ENCODE measurements around the gene OPCML. TPM values are rescaled to one million over a fixed set of nuclear protein-coding genes. Genes with fewer than 3 reads are reported as not detected.

Gene OPCML
- total RNA-seq, 1 donor from 2014 or later: 0.10 TPM

- DNase-seq (ENCODE audit: low spot score): no peak
Observed at GRCh38 chr11:132852361-132852760, 679.9 kb downstream of the OPCML start.

GRCh38 chr11:132851247-132851646, 681.1 kb downstream of the OPCML start:
- no peak for DNase-seq (ENCODE audit: low spot score)

GRCh38 chr11:132850266-132850665, 682.0 kb downstream of the OPCML start:
- no peak for DNase-seq (ENCODE audit: low spot score)

DNA sequence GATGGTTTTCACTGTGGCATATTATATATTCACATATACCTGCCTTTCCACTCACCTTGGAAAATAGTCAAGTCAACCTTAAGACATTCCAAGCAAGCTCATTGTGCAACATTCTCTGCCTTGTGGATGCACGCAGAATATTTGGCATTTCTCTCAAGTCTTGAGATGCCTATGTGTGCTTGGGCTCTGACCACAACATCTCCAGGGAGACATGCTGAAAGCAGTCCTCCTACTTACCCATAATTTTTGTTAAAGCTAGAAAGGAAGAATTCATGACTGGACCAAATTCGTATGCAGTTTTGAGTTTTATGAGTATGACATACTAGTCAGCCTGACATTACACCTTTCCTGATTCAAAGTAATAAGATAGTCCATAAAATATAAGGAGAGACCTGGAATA, 684.0 kb downstream of the OPCML start:
- no peak for DNase-seq (ENCODE audit: low spot score)

GRCh38 chr11:132846075-132846474, 686.2 kb downstream of the OPCML start:
- DNase-seq (ENCODE audit: low spot score): no peak

GRCh38 chr11:132844956-132845696, 687.2 kb downstream of the OPCML start:
- DNase-seq (ENCODE audit: low spot score): no peak

DNA sequence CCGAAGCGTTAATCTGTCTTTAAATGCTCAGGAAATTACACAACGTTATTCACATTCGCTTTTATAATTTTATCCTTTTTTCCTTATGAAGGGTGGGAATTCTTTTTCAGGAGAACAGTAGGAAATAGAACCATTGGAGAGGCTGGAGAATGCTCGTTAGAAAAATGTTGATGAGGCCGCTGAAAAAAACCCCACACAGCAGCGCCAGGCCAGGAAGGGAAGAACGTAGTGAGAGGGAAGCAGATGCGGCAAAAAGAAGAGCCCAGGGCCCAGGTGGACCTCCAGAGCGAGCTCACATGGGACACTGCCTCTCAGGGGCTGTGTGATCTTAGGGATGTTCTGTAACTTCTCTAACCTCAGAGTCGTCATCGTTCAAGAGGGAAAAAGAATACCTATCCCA, 691.6 kb downstream of the OPCML start:
- DNase-seq (ENCODE audit: low spot score): no peak

DNA sequence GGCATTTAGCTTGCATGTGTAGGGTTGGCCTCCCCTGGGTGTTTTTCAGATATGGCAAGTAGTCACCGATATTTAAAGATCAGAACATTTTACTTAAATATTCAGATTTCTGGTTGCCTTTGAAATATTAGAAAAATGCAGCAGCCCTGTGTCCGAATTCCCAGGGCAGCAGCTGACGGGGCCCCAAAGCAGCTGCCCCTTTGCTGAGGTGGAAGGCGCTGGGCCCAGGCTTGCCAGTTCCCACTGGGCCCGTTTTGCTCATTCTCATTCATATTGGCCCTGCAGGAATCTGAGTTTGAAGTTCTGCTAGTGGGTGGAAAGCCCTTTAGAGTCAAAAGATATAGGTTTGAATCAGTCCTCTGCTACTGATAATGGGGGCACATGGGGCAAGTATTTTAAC, 692.1 kb downstream of the OPCML start:
- no peak for DNase-seq (ENCODE audit: low spot score)

DNA sequence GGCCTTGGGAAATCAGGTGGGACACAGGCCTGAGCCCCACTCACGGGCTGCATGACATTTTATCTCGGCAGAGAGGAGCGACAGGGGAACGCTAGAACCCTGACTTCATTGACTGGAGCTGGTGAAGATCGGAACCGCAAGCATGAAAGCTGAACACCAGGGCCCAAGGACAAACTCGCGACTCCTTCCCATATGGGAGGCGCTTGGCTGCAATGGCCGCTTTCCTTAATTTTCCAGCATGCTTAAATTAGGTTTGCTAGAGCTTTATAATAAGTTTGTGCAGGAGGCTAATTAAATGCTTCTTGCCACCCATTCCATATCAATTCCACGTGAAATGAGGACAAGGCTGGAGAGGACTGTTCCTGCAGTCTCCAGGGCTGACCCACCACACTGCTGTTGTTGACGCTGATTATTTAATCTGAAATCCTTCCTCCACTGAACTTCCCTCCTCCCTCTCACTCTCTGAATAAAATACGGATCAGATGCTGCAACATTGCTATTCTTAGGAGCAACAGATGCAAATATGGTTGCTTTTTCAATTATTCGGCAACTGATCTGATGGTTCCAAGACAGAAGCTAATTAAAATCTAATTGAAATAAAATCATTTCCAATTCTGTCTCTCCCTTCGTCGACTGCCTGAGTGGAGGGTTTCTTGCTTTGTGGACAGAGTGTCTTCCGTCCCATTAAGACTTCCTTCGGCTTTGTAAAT, 692.9 kb downstream of the OPCML start:
- no peak for DNase-seq (ENCODE audit: low spot score)

- DNase-seq (ENCODE audit: low spot score): no peak
Observed at GRCh38 chr11:132838627-132839026, 693.7 kb downstream of the OPCML start.

DNA sequence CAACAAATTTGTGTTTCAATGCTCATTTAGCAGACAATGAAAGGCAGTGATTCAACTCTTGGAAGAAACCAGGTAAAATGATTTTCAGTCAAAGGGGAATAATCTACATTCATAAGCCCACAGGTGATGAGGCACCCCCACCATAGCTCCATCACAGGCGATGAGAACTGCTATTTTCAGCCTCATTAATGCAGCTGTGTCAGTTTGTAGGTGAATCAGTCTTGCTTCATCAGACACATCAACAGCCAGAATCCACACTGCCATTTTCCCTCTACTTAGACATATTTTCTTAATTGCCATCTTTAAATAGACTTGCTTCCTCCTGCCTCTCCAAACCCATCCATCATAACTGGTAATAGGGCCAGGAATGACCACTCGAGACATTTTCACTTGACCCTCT, 701.0 kb downstream of the OPCML start:
- no peak for DNase-seq (ENCODE audit: low spot score)

DNA sequence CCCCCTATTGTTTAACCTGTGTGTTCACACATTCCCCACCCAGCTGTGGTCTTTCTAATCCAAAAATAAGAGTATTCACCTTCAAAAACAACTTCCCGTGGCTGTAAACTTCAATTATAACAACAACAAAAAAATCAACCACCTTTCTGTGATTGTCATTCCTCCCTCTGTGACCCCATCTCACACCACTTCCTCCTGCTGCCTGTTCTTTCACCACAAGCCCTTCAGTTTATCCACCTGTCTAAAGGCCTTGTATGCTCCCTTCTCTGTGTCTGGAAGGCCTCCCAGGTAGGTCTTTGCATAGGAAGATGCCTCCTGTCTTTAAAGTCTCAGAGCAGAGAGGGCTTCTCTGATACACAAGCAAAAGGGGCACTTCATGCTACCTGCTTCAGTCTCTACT, 707.7 kb downstream of the OPCML start:
- no peak for DNase-seq (ENCODE audit: low spot score)

DNA sequence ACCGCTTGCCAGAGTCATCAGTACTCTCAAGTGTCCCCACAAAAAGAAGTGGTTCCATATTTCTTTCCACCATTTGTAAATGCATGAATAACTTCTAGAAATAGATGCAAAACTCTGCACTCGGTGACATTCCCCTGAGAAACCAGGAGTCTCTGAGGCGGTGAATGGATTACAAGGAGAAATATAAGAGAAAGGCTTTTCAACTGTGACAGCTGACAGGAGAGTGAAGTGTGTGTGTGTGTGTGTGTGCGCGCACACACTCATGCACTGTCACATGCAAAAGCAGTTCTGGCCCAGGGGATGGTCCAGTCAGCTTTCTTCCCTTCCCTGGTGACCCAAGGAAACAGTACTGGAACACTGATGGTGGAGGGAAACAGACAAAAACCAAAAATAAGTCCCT, 710.0 kb downstream of the OPCML start:
- DNase-seq (ENCODE audit: low spot score): no peak

DNA sequence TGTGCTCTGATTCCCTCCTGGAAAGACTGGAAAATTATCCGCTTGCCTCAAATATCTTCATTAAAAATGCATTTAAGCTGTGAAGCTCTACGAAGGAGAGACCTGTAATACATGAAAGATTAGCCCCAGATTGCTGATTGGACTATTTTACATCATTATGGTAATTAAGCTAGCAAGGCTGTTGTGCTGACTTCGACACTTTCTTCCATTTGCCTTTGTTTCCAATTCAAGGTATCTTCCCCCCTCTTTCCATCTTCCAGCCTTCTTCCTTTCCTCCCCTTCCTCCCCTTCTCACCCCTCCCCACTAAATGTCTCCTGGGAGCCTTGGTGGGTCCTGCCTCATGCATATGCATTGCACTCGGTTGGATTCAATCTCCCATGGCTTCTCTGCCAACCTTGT, 710.8 kb downstream of the OPCML start:
- DNase-seq (ENCODE audit: low spot score): no peak

DNA sequence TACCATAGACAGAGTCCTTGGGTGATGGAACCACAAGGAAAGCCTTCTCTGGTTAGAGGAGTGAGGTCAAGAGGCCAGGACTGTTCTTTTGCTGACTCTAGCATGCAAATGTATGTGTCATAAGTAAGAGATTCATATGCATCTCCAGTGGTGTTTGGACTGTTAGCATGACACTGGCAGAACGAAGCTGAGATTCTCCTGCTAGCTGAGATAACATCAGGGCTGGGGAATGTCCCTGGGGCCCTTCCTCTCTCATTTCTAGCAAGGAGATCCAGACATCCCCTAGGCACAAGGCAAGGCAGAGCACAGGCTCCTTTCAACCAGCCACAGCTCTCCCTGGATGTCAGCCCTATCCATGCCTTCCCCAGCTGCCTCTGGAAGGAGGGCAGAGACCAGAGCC, 711.3 kb downstream of the OPCML start:
- DNase-seq (ENCODE audit: low spot score): no peak

DNA sequence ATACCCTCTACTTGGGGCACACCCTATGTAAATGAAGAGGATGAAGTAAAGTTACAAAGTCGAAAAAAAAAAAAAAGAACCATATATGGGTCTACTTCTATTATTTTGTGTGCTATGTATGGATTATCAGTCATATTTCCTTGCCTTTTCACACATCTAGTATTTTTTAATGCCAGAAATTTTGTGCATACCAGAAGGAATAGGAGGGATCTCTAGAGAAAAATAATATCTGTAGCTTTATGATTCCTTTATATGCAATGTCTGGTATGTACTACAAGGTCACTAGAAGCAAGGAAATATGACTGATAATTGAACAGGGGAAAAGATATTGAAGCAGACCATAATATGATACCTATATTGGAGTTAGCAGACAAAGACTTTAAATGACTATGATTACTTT, 713.4 kb downstream of the OPCML start:
- no peak for DNase-seq (ENCODE audit: low spot score)

DNA sequence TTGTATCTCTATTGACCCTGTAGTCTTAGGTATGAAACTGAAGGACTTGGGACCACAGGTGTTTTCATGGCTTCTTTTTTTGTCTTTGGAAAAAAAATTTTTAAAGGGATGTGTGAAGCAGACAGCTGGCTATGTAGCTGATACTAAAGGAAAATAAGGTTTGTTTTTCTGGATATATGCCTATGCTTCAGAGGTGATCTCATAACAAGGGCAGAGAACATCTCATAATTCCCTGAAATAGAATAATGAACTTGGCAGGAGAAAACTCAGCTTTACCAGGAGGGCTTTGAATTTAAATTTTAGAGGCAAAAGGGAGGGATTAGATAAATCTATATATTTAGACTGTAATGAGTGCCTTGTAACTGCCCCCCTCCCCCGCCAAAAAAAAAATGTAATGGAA, 714.9 kb downstream of the OPCML start:
- DNase-seq (ENCODE audit: low spot score): no peak

DNA sequence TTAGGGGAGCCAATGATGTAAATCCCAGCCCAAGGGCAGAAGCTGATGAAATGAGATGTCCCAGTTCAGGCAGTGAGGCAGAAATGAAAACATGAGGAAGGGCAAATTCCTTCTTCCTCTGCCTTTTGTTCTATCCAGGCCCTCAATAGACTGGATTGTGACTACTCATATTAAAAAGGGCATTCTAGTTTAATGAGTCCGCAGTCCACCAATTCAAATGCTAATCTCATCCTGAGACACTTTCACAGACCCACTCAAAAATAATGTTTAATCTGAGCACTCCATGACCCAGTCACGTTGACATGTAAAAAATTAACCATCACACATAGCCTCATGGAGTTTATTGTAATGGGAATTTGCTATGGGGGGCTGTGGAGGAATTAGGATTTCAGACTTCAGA, 717.9 kb downstream of the OPCML start:
- DNase-seq (ENCODE audit: low spot score): no peak

GRCh38 chr11:132811649-132812048, 720.7 kb downstream of the OPCML start:
- no peak for DNase-seq (ENCODE audit: low spot score)

DNA sequence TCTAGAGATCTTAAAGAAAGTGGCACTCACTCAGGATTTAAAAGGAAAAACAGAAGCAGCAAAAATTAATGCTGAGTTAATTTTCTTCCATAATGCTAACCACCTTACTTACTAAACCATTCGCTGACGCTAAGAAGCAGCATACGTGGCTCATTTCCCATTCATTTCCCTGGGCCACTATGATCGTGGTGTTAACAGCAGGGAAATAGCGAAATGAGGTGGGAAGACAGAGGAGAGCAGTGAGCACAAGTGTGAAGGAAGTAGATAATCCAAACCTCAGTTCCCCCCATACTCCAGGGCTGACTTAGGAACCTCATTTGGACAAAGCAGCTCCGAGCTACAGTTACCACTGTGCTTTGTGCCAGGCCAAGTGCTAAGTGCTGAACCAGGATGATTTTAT, 723.2 kb downstream of the OPCML start:
- DNase-seq (ENCODE audit: low spot score): no peak

DNA sequence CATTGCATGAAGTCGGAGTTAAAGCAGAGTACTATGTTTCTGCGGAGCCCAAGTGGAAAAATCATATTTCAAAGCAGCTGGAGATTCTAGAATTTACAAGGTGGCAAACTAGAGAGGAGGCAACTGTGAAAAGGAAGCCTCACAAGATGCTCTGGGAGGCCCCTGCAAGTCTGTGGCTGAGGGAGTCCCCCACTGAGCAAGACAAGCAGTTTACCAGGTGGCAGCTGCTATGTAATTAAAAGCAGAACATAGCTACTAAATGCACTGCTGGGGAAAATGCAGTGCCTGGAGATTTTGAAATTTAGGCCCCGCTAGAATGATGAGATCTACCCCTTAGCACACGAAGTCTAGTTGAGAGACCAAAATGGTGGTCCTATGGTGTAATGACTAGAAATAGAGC, 728.0 kb downstream of the OPCML start:
- no peak for DNase-seq (ENCODE audit: low spot score)

DNA sequence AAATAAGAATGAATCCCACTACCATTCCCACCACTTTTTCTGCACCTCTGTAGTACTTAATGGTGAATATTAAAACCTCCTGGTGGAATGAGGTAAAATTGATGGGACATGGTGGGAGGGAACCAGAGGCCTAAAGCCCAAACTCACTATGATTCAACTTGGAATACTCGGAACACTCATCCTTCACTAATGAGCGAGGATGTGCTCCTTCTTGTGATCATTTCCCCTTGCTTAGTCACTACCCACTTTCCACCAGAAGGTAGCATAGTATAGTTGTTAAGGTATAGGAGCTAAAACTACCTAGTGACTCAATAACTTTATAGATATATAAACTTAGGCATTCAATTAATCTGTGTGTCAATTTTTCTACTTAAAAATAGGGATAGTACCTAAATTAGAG, 728.9 kb downstream of the OPCML start:
- no peak for DNase-seq (ENCODE audit: low spot score)

- no peak for DNase-seq (ENCODE audit: low spot score)
Observed at GRCh38 chr11:132802947-132803346, 729.4 kb downstream of the OPCML start.

- no peak for DNase-seq (ENCODE audit: low spot score)
Observed at GRCh38 chr11:132793831-132794230, 738.5 kb downstream of the OPCML start.
